ENCODE results near the gene CTDSP2.

The CTDSP2 gene

GRCh38 chr12:57817261-57817989 lies 29.1 kb downstream of the CTDSP2 start:
- TF ChIP-seq CTCF (IDR thresholded peaks at IDR 0.05; ENCODE audit: low read length, missing control alignments) = no peak
- H3K4me3 ChIP-seq (replicated peaks; ENCODE audit: low read depth, low read length) = no peak overlapping the region
- DNase-seq (ENCODE audit: low read depth) = no peak

GRCh38 chr12:57816855-57817151 lies 29.7 kb downstream of the CTDSP2 start:
- DNase-seq (ENCODE audit: low read depth) = peak; percentile 80
- H3K4me3 ChIP-seq (replicated peaks; ENCODE audit: low read depth, low read length) = no peak overlapping the region
- TF ChIP-seq CTCF (IDR thresholded peaks at IDR 0.05; ENCODE audit: low read length, missing control alignments) = no peak

GRCh38 chr12:57816001-57816854 lies 30.3 kb downstream of the CTDSP2 start:
- DNase-seq (ENCODE audit: low read depth) = no peak
- TF ChIP-seq CTCF (IDR thresholded peaks at IDR 0.05; ENCODE audit: low read length, missing control alignments) = no peak
- no peak overlapping the region for H3K4me3 ChIP-seq (replicated peaks; ENCODE audit: low read depth, low read length)

- TF ChIP-seq CTCF (IDR thresholded peaks at IDR 0.05; ENCODE audit: low read length, missing control alignments) = peak; percentile 22
- H3K4me3 ChIP-seq (replicated peaks; ENCODE audit: low read depth, low read length) = no peak overlapping the region
- no peak for DNase-seq (ENCODE audit: low read depth)
Measured at GRCh38 chr12:57815177-57816000, 31.1 kb downstream of the CTDSP2 start.

GRCh38 chr12:57813971-57814772 lies 32.4 kb downstream of the CTDSP2 start:
- no peak overlapping the region for H3K4me3 ChIP-seq (replicated peaks; ENCODE audit: low read depth, low read length)
- peak; percentile 28 for TF ChIP-seq CTCF (IDR thresholded peaks at IDR 0.05; ENCODE audit: low read length, missing control alignments)
- DNase-seq (ENCODE audit: low read depth) = peak; percentile 70

Data from fibroblast of pulmonary artery (primary cell).